WTC11 (cell line): ENCODE data around the gene NFAT5. TPM values are rescaled to one million over a fixed set of nuclear protein-coding genes. Genes with fewer than 3 reads are reported as not detected.

ENCODE experiments used
- ATAC-seq: fragments of 200-7000 bp; cut with Tn5 transposase; 2 replicates; pipeline ENCODE4 v1.10.0; 2021; ENCODE audit warnings: mild to moderate bottlenecking, moderate library complexity
- CTCF ChIA-PET: fragments of 300-600 bp; sonication (Branson Sonifier 250); formaldehyde crosslinking; loops from one replicate; lab custom pipeline; 2021; ENCODE audit warnings: antibody characterized with exemption; lab: Charles Lee
- POLR2A ChIA-PET: fragments of 350-600 bp; sonication (Branson Sonifier 250); formaldehyde crosslinking; loops from one replicate; lab custom pipeline; 2021; ENCODE audit warnings: antibody characterized with exemption; lab: Charles Lee
- DNase-seq: peaks from one replicate; pipeline ENCODE4 v3.0.0; 2021; ENCODE audit warnings: low spot score
- H3K27ac Mint-ChIP-seq: 2 replicates; pipeline ENCODE4 v1.8.0; 2021; ENCODE audit warnings: mixed read lengths
- H3K27me3 Mint-ChIP-seq: 2 replicates; pipeline ENCODE4 v1.8.0; 2021; ENCODE audit warnings: low read depth, mild to moderate bottlenecking, moderate library complexity, mixed read lengths
- H3K36me3 Mint-ChIP-seq: 2 replicates; pipeline ENCODE4 v1.8.0; 2021; ENCODE audit warnings: mixed read lengths
- H3K4me1 Mint-ChIP-seq: 2 replicates; pipeline ENCODE4 v1.8.0; 2022; ENCODE audit warnings: mixed read lengths
- H3K4me3 Mint-ChIP-seq: 2 replicates; pipeline ENCODE4 v1.8.0; 2021; ENCODE audit warnings: mild to moderate bottlenecking, moderate library complexity, mixed read lengths
- H3K9me3 Mint-ChIP-seq: 2 replicates; pipeline ENCODE4 v1.8.0; 2021; ENCODE audit warnings: mixed read lengths
- ARID4B ChIP-seq: sonication (generic); formaldehyde crosslinking; IDR thresholded peaks from 2 replicates; pipeline ENCODE4 v1.8.0; 2023; ENCODE audit warnings: missing genetic modification reagents, mild to moderate bottlenecking, borderline replicate concordance
- ATF6 ChIP-seq: sonication (generic); formaldehyde crosslinking; IDR thresholded peaks from 2 replicates; pipeline ENCODE4 v1.8.1; 2023; ENCODE audit warnings: mild to moderate bottlenecking, missing genetic modification reagents
- CREB1 ChIP-seq: sonication (generic); formaldehyde crosslinking; IDR thresholded peaks from 2 replicates; pipeline ENCODE4 v1.8.0; 2023; ENCODE audit warnings: mild to moderate bottlenecking, missing genetic modification reagents
- ELF4 ChIP-seq: sonication (generic); formaldehyde crosslinking; IDR thresholded peaks from 2 replicates; pipeline ENCODE4 v1.8.1; 2022; ENCODE audit warnings: low read depth, mild to moderate bottlenecking, moderate library complexity, missing genetic modification reagents
- FOXP1 ChIP-seq: sonication (generic); formaldehyde crosslinking; IDR thresholded peaks from 2 replicates; pipeline ENCODE4 v1.8.0; 2022; ENCODE audit warnings: missing genetic modification reagents, mild to moderate bottlenecking, moderate library complexity, borderline replicate concordance
- GABPB1 ChIP-seq: sonication (generic); formaldehyde crosslinking; IDR thresholded peaks from 2 replicates; pipeline ENCODE4 v1.8.1; 2023; ENCODE audit warnings: mild to moderate bottlenecking, missing genetic modification reagents
- KAT7 ChIP-seq: sonication (generic); formaldehyde crosslinking; IDR thresholded peaks from 2 replicates; pipeline ENCODE4 v1.8.1; 2023; ENCODE audit warnings: missing genetic modification reagents, mild to moderate bottlenecking, borderline replicate concordance
- NFATC4 ChIP-seq: fragments of 250-450 bp; sonication (Bioruptor Pico); IDR thresholded peaks from 2 replicates; pipeline ENCODE4 v1.9.0; 2021; ENCODE audit warnings: mild to moderate bottlenecking
- SOX15 ChIP-seq: fragments of 250-450 bp; sonication (Bioruptor Pico); IDR thresholded peaks from 2 replicates; pipeline ENCODE4 v1.9.0; 2021; ENCODE audit warnings: mild to moderate bottlenecking
- ZBTB21 ChIP-seq: sonication (generic); formaldehyde crosslinking; IDR thresholded peaks from 2 replicates; pipeline ENCODE4 v1.8.1; 2023; ENCODE audit warnings: mild to moderate bottlenecking, missing genetic modification reagents, borderline replicate concordance
- ZNF121 ChIP-seq: sonication (generic); formaldehyde crosslinking; IDR thresholded peaks from 2 replicates; pipeline ENCODE4 v1.8.0; 2023; ENCODE audit warnings: missing genetic modification reagents
- ZNF138 ChIP-seq: sonication (generic); formaldehyde crosslinking; conservative IDR thresholded peaks from 2 replicates; pipeline ENCODE4 v1.8.1; 2022; ENCODE audit warnings: mild to moderate bottlenecking, moderate library complexity, missing genetic modification reagents
- ZNF416 ChIP-seq: fragments of 250-450 bp; sonication (Bioruptor Pico); IDR thresholded peaks from 2 replicates; pipeline ENCODE4 v1.9.0; 2021; ENCODE audit warnings: mild to moderate bottlenecking, inconsistent platforms
- total RNA-seq: library from RNA; stranded (reverse); gene quantifications from 3 replicates; pipeline ENCODE4 v1.2.3, GENCODE V29; 2021
- TF ChIP-seq, protein P1 (sequence below): sonication (generic); formaldehyde crosslinking; IDR thresholded peaks from 2 replicates; pipeline ENCODE4 v1.8.1; 2023; ENCODE audit warnings: mild to moderate bottlenecking, missing genetic modification reagents, borderline replicate concordance
- TF ChIP-seq, protein P2 (sequence below): sonication (generic); formaldehyde crosslinking; IDR thresholded peaks from 2 replicates; pipeline ENCODE4 v1.8.1; 2022; ENCODE audit warnings: mild to moderate bottlenecking, missing genetic modification reagents, moderate library complexity, borderline replicate concordance
- TF ChIP-seq, protein P3 (sequence below): sonication (generic); formaldehyde crosslinking; IDR thresholded peaks from 2 replicates; pipeline ENCODE4 v1.8.0; 2022; ENCODE audit warnings: mild to moderate bottlenecking, missing genetic modification reagents
- TF ChIP-seq, protein P4 (sequence below): fragments of 250-450 bp; sonication (Bioruptor Pico); IDR thresholded peaks from 2 replicates; pipeline ENCODE4 v2.1.2; 2022; ENCODE audit warnings: mild to moderate bottlenecking, moderate library complexity
- TF ChIP-seq, protein P5 (sequence below): sonication (generic); formaldehyde crosslinking; IDR thresholded peaks from 2 replicates; pipeline ENCODE4 v1.8.1; 2022; ENCODE audit warnings: low read depth, mild to moderate bottlenecking, moderate library complexity, missing genetic modification reagents, borderline replicate concordance

NFAT5 gene
- total RNA-seq, 1 experiment from 2014 or later: 23.2 TPM

GRCh38 chr16:69626256-69626655, 60.5 kb downstream of the NFAT5 start:
- Mint-ChIP-seq H3K9me3 (no peaks in the 10 kb centered on the region), H3K27me3 (no peaks in the 10 kb centered on the region), H3K27ac (peak overlapping the region; percentile 16; the same call in 1 of the 2 replicates), H3K36me3 (no peaks in the 10 kb centered on the region), H3K4me1 (no peaks in the 10 kb centered on the region), H3K4me3 (no peak overlapping the region)
- ChIA-PET POLR2A (interaction anchor here (0.7 kb wide), 1 partner anchor 9 kb away, joined by 3 read pairs; no protein-coding TSS in a partner anchor), CTCF (no interaction called here)
- ATAC-seq (no peak), DNase-seq (no peak)
- TF ChIP-seq, protein P1, sequence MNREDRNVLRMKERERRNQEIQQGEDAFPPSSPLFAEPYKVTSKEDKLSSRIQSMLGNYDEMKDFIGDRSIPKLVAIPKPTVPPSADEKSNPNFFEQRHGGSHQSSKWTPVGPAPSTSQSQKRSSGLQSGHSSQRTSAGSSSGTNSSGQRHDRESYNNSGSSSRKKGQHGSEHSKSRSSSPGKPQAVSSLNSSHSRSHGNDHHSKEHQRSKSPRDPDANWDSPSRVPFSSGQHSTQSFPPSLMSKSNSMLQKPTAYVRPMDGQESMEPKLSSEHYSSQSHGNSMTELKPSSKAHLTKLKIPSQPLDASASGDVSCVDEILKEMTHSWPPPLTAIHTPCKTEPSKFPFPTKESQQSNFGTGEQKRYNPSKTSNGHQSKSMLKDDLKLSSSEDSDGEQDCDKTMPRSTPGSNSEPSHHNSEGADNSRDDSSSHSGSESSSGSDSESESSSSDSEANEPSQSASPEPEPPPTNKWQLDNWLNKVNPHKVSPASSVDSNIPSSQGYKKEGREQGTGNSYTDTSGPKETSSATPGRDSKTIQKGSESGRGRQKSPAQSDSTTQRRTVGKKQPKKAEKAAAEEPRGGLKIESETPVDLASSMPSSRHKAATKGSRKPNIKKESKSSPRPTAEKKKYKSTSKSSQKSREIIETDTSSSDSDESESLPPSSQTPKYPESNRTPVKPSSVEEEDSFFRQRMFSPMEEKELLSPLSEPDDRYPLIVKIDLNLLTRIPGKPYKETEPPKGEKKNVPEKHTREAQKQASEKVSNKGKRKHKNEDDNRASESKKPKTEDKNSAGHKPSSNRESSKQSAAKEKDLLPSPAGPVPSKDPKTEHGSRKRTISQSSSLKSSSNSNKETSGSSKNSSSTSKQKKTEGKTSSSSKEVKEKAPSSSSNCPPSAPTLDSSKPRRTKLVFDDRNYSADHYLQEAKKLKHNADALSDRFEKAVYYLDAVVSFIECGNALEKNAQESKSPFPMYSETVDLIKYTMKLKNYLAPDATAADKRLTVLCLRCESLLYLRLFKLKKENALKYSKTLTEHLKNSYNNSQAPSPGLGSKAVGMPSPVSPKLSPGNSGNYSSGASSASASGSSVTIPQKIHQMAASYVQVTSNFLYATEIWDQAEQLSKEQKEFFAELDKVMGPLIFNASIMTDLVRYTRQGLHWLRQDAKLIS (CRISPR knock-in tag): no peak
- TF ChIP-seq, protein P2, sequence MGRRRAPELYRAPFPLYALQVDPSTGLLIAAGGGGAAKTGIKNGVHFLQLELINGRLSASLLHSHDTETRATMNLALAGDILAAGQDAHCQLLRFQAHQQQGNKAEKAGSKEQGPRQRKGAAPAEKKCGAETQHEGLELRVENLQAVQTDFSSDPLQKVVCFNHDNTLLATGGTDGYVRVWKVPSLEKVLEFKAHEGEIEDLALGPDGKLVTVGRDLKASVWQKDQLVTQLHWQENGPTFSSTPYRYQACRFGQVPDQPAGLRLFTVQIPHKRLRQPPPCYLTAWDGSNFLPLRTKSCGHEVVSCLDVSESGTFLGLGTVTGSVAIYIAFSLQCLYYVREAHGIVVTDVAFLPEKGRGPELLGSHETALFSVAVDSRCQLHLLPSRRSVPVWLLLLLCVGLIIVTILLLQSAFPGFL (CRISPR knock-in tag): no peak
- TF ChIP-seq NFATC4 (CRISPR knock-in tag): no peak
- TF ChIP-seq, protein P3, sequence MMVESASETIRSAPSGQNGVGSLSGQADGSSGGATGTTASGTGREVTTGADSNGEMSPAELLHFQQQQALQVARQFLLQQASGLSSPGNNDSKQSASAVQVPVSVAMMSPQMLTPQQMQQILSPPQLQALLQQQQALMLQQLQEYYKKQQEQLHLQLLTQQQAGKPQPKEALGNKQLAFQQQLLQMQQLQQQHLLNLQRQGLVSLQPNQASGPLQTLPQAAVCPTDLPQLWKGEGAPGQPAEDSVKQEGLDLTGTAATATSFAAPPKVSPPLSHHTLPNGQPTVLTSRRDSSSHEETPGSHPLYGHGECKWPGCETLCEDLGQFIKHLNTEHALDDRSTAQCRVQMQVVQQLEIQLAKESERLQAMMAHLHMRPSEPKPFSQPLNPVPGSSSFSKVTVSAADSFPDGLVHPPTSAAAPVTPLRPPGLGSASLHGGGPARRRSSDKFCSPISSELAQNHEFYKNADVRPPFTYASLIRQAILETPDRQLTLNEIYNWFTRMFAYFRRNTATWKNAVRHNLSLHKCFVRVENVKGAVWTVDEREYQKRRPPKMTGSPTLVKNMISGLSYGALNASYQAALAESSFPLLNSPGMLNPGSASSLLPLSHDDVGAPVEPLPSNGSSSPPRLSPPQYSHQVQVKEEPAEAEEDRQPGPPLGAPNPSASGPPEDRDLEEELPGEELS (CRISPR knock-in tag): no peak
- TF ChIP-seq, protein P4, sequence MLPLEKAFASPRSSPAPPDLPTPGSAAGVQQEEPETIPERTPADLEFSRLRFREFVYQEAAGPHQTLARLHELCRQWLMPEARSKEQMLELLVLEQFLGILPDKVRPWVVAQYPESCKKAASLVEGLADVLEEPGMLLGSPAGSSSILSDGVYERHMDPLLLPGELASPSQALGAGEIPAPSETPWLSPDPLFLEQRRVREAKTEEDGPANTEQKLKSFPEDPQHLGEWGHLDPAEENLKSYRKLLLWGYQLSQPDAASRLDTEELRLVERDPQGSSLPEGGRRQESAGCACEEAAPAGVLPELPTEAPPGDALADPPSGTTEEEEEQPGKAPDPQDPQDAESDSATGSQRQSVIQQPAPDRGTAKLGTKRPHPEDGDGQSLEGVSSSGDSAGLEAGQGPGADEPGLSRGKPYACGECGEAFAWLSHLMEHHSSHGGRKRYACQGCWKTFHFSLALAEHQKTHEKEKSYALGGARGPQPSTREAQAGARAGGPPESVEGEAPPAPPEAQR (CRISPR knock-in tag): no peak
- no peak for TF ChIP-seq KAT7 (CRISPR knock-in tag)
- TF ChIP-seq CREB1 (CRISPR knock-in tag): no peak
- TF ChIP-seq ATF6 (CRISPR knock-in tag): no peak

DNA sequence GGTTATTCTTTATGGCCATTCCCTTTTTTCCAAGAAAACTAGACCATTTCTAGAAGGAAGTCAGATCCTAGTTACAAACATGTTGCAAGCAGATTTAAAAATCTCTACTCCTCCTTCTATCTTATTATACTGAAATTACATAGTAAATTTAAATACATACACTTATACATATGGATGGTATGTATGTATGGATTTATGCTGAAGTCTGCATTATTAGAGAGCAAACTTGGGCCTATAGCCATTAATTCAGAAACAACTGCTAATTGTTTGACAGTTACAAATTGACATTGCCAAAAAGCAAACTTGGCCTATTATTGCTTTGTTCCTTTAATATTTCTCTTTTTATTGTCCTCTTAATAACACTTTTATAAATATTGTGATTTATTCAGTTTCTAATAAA, 67.1 kb downstream of the NFAT5 start:
- ChIA-PET POLR2A (no interaction called here), CTCF (no interaction called here)
- no peak overlapping the region for H3K27ac Mint-ChIP-seq
- H3K4me3 Mint-ChIP-seq: no peak overlapping the region
- no peak for DNase-seq
- ATAC-seq: no peak
- peaks cover 25% of the 10 kb centered on the region for H3K9me3 Mint-ChIP-seq
- peaks cover 34% of the 10 kb centered on the region for H3K36me3 Mint-ChIP-seq
- H3K4me1 Mint-ChIP-seq: no peaks in the 10 kb centered on the region
- no peaks in the 10 kb centered on the region; the same call in 1 of the 2 replicates for H3K27me3 Mint-ChIP-seq
- no peak for TF ChIP-seq ELF4 (CRISPR knock-in tag)
- TF ChIP-seq FOXP1 (CRISPR knock-in tag): no peak
- no peak for TF ChIP-seq ZNF121 (CRISPR knock-in tag)
- TF ChIP-seq, protein P5, sequence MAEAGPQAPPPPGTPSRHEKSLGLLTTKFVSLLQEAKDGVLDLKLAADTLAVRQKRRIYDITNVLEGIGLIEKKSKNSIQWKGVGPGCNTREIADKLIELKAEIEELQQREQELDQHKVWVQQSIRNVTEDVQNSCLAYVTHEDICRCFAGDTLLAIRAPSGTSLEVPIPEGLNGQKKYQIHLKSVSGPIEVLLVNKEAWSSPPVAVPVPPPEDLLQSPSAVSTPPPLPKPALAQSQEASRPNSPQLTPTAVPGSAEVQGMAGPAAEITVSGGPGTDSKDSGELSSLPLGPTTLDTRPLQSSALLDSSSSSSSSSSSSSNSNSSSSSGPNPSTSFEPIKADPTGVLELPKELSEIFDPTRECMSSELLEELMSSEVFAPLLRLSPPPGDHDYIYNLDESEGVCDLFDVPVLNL: no peak
- no peak for TF ChIP-seq ZNF138
- TF ChIP-seq ZBTB21 (CRISPR knock-in tag): no peak
- TF ChIP-seq ARID4B: no peak
- no peak for TF ChIP-seq GABPB1 (CRISPR knock-in tag)
- no peak for TF ChIP-seq ZNF416 (CRISPR knock-in tag)
- TF ChIP-seq SOX15 (CRISPR knock-in tag): no peak
